ENCODE data around the gene SLC9A5.

The SLC9A5 gene

DNA sequence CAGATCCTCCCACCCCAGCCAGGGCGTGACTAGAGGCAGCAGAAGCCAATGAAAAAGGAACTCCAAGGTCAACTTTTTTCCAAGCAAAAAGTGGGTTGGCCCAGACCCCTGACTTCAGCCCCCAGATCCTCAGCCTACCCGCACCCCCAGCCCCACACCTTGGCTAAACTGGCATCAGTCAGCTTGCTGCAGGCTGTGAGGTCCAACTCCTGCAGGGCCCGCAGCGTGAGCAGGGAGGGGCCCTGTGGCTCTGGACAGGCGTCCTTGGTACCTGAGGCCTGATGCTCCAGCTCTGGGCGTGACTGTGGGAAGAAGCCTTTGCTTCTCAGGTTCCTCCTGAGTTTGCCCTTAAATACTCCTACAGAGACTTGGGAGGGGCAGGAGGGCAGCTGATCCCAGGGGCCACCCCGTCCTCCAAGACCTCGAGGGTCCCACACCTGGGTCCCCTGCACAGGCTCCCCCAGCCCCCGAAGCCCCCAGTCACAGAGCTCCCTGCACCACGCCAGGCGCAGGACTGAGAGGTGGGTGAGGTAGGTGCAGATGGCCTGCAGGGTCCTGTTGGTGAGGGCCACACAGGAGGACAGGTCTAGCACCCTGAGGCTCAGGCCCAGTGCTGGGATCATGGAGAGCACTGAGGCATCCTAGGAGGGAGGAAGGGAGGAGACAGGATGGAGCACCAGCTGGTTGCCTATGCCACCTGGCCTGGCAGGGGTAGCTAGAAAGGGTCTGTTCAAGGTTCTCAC lies 40.5 kb upstream of the SLC9A5 start:
- no peak for DNase-seq (ENCODE audit: low read depth)
- TF ChIP-seq, protein P1, sequence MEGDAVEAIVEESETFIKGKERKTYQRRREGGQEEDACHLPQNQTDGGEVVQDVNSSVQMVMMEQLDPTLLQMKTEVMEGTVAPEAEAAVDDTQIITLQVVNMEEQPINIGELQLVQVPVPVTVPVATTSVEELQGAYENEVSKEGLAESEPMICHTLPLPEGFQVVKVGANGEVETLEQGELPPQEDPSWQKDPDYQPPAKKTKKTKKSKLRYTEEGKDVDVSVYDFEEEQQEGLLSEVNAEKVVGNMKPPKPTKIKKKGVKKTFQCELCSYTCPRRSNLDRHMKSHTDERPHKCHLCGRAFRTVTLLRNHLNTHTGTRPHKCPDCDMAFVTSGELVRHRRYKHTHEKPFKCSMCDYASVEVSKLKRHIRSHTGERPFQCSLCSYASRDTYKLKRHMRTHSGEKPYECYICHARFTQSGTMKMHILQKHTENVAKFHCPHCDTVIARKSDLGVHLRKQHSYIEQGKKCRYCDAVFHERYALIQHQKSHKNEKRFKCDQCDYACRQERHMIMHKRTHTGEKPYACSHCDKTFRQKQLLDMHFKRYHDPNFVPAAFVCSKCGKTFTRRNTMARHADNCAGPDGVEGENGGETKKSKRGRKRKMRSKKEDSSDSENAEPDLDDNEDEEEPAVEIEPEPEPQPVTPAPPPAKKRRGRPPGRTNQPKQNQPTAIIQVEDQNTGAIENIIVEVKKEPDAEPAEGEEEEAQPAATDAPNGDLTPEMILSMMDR (IDR thresholded peaks at IDR 0.05; ENCODE audit: insufficient read depth, low read depth, low read length, missing control alignments) = no peak
- H3K4me3 ChIP-seq (ENCODE audit: low read depth, low read length) = no peak overlapping the region

DNA sequence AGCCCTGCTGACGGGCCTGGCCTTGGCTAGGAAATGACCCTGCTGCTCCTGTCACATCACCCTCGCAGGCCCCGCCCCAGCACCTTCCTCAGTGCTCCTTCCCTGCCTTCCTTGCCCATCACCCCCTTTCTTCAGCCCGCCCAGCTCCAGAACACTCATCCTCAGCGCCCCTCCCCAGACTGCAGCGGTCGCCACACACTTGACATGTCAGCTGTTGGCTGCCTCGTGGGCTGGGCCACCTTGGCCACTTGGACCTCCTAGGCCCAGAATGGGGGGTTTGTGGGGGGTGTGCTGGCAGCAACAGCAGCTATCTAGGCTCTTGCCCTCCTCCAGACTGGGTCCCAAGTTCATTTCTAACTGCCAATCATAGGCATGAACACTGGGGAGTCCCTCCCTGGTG lies 39.2 kb upstream of the SLC9A5 start:
- TF ChIP-seq, protein P1 (IDR thresholded peaks at IDR 0.05; ENCODE audit: insufficient read depth, low read depth, low read length, missing control alignments) = no peak
- no peak for DNase-seq (ENCODE audit: low read depth)

DNA sequence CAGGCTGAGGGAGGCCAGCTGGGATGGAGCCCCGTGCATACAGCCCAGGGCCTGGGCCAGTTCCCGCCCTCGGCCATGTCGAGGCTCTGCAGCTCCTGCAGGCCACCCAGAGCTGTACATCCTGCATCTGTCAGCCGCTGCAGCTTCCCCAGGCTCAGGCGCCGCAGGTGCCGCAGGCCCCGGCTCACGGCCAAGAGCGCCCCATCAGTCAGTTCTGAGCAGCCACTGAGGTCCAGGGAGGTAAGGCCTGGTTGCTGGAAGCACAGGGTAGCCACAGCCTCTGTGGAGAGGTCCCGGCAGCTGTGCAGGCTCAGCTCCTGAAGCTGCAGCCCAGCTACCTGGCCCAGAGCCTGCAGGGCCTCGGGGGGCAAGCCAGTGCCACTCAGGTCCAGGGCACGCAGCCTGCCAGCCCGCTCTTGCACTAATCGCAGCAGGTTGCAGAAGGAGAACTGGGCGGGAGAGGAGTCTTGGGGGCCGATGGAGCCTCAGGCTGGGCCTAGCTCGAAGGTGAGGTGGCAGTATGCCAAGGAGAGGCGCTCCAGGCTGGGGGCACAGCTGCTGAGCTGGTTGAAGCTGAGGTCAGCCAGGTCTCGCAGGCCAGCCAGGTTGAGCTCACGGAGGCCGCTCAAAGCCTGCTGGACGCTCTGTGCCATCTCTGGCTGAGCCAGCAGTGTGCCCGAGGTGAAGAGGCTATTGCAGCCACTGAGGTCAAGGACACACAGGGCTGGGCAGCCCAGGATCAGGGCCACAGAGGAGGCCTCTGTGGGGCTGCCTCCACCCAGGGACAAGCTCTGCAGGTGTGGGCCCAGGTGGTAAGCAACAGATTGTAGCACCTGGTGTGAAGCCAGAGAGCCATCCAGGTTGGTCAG lies 38.5 kb upstream of the SLC9A5 start:
- TF ChIP-seq, protein P1 (IDR thresholded peaks at IDR 0.05; ENCODE audit: insufficient read depth, low read depth, low read length, missing control alignments) = no peak
- no peak for DNase-seq (ENCODE audit: low read depth)
- no peak overlapping the region for H3K4me3 ChIP-seq (ENCODE audit: low read depth, low read length)

More for the DNA sequence above, 39.2 kb upstream of the SLC9A5 start:
- H3K4me3 ChIP-seq (ENCODE audit: low read depth, low read length) = no peak overlapping the region

DNA sequence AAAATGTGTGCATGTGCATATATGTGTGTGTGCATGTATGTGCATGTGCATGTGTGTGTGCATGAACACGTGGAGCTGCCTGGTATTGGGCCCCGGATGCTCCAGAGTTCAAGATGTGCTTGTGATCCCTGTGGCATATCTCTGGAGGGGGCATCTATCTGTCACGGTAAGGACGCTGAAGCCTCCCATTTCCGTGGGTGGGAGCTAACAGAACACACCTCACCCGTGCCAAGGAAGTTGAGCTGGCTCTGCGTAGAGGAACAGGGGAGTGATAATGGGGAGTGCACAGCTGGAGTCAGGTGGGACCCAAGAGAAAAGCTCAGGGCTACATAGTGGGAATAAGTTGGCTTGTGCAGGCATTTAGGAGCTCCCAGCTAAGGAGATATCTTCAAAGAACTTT lies 37.1 kb upstream of the SLC9A5 start:
- TF ChIP-seq, protein P1 (IDR thresholded peaks at IDR 0.05; ENCODE audit: insufficient read depth, low read depth, low read length, missing control alignments) = no peak
- no peak overlapping the region for H3K4me3 ChIP-seq (ENCODE audit: low read depth, low read length)
- no peak for DNase-seq (ENCODE audit: low read depth)

DNA sequence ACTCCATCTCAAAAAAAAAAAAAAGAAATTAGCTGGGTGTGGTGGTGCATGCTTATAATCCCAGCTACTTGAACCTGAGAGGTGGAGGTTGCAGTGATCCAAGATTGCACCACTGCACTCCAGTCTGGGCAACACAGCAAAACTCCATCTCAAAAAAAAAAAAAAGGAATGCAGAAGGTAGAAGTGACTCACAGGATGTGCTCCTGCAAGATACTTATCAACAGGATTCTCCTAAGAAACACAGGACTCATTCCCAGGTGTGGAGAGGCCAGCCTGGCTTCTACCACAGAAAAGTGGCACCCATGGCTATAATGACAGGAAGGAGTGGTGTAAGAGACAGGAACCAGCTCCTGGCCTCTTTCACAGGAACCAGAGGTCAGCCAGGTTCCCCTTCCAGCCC lies 36.0 kb upstream of the SLC9A5 start:
- DNase-seq (ENCODE audit: low read depth) = no peak

DNA sequence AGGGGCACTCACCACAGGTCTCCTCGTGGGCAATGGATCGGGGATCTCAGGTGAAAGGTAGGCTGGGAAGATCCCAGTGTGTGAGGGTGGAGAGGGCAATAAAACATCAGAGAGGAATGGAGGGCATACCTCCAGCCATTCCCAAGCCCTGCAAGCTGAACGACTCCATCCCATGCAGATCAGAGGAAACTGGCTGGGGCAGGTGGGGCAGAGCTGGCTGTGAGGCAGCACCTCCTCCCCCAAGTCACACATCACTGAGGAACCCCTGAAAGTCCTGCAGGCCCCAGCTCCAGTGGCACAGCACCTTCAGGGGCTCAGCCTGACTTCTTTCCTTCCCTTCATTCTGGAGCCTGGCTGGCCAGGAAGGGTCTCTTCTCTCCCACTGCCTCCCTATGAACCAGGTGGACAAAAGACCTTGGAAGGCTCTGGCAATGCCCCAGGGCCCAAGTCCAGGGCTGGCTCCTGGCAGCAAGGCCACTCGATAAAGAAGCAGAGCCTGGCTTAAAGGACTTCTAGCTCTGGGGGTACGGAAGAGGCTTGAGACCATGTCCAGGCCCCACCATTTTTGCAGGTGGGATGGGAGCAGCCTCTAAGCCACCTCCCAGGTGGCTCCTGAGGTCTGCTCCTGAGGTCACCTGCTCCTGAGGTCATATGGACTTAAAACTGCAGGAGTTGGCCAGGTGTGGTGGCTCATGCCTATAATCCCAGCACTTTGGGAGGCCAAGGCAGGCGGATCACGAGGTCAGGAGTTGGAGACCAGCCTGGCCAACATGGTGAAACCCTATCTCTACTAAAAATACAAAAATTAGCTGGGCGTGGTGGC lies 35.4 kb upstream of the SLC9A5 start:
- no peak for DNase-seq (ENCODE audit: low read depth)
- no peak overlapping the region for H3K4me3 ChIP-seq (ENCODE audit: low read depth, low read length)
- TF ChIP-seq, protein P1 (IDR thresholded peaks at IDR 0.05; ENCODE audit: insufficient read depth, low read depth, low read length, missing control alignments) = no peak

More for the DNA sequence above, 36.0 kb upstream of the SLC9A5 start:
- H3K4me3 ChIP-seq (ENCODE audit: low read depth, low read length) = no peak overlapping the region
- TF ChIP-seq, protein P1 (IDR thresholded peaks at IDR 0.05; ENCODE audit: insufficient read depth, low read depth, low read length, missing control alignments) = no peak
